SK-N-SH treated with all-trans-retinoic acid at 6 μM for 48 hours (cell line): ENCODE results near the gene CDH4.

Source experiments
- ATAC-seq: fragments of 200-7000 bp; cut with Tn5 transposase; 3 replicates; pipeline ENCODE4 v1.9.1; 2020; ENCODE audit warnings: mild to moderate bottlenecking, moderate library complexity
- ARNTL ChIP-seq: fragments of 450-650 bp; formaldehyde crosslinking; IDR thresholded peaks from 2 replicates; pipeline ENCODE4 v1.5.0; 2020; ENCODE audit warnings: low read depth, mild to moderate bottlenecking, moderate library complexity, borderline replicate concordance
- BACH2 ChIP-seq: fragments of 250-450 bp; sonication (Bioruptor Pico); IDR thresholded peaks from 2 replicates; pipeline ENCODE4 v1.9.0; 2021; ENCODE audit warnings: mild to moderate bottlenecking, borderline replicate concordance
- CSDC2 ChIP-seq: fragments of 250-450 bp; sonication (Bioruptor Pico); IDR thresholded peaks from 2 replicates; pipeline ENCODE4 v1.5.0; 2020; ENCODE audit warnings: mild to moderate bottlenecking, moderate library complexity
- ESRRG ChIP-seq: fragments of 250-450 bp; sonication (Bioruptor Pico); IDR thresholded peaks from 2 replicates; pipeline ENCODE4 v1.6.1; 2021; ENCODE audit warnings: mild to moderate bottlenecking
- GLIS3 ChIP-seq: fragments of 250-450 bp; sonication (Bioruptor Pico); IDR thresholded peaks from 2 replicates; pipeline ENCODE4 v1.5.0; 2020; ENCODE audit warnings: mild to moderate bottlenecking, moderate library complexity
- ISL1 ChIP-seq: fragments of 250-450 bp; sonication (Bioruptor Pico); IDR thresholded peaks from 2 replicates; pipeline ENCODE4 v2.1.2; 2022; ENCODE audit warnings: mild to moderate bottlenecking, moderate library complexity
- OSR1 ChIP-seq: fragments of 250-450 bp; sonication (Bioruptor Pico); IDR thresholded peaks from 2 replicates; pipeline ENCODE4 v1.8.0; 2022; ENCODE audit warnings: moderate library complexity, mild to moderate bottlenecking, inconsistent platforms
- PPARA ChIP-seq: fragments of 250-450 bp; sonication (Bioruptor Pico); IDR thresholded peaks from 2 replicates; pipeline ENCODE4 v1.5.0; 2020; ENCODE audit warnings: mild to moderate bottlenecking, borderline replicate concordance
- RARB ChIP-seq: fragments of 250-450 bp; sonication (Bioruptor Pico); IDR thresholded peaks from 2 replicates; pipeline ENCODE4 v1.8.0; 2021; ENCODE audit warnings: mild to moderate bottlenecking, moderate library complexity
- SNAI2 ChIP-seq: fragments of 250-450 bp; sonication (Bioruptor Pico); IDR thresholded peaks from 2 replicates; pipeline ENCODE4 v1.5.0; 2020; ENCODE audit warnings: mild to moderate bottlenecking, moderate library complexity
- TCF4 ChIP-seq: fragments of 250-450 bp; sonication (Bioruptor Pico); IDR thresholded peaks from 2 replicates; pipeline ENCODE4 v1.8.0; 2021; ENCODE audit warnings: mild to moderate bottlenecking, moderate library complexity, borderline replicate concordance
- TOX ChIP-seq: fragments of 250-450 bp; sonication (Bioruptor Pico); IDR thresholded peaks from 2 replicates; pipeline ENCODE4 v1.8.0; 2021; ENCODE audit warnings: mild to moderate bottlenecking, moderate library complexity, borderline replicate concordance
- ZC3H10 ChIP-seq: fragments of 250-450 bp; sonication (Bioruptor Pico); IDR thresholded peaks from 2 replicates; pipeline ENCODE4 v1.5.1; 2021; ENCODE audit warnings: mild to moderate bottlenecking, moderate library complexity
- ZFP3 ChIP-seq: fragments of 250-450 bp; sonication (Bioruptor Pico); IDR thresholded peaks from 2 replicates; pipeline ENCODE4 v1.5.0; 2020; ENCODE audit warnings: mild to moderate bottlenecking, moderate library complexity
- ZFP30 ChIP-seq: fragments of 450-650 bp; formaldehyde crosslinking; IDR thresholded peaks from 2 replicates; pipeline ENCODE4 v1.5.0; 2022; ENCODE audit warnings: mild to moderate bottlenecking, moderate library complexity
- ZNF565 ChIP-seq: fragments of 450-650 bp; formaldehyde crosslinking; conservative IDR thresholded peaks from 2 replicates; pipeline ENCODE4 v1.5.0; 2020; ENCODE audit warnings: low read depth, mild to moderate bottlenecking, moderate library complexity
- ZNF70 ChIP-seq: fragments of 450-650 bp; formaldehyde crosslinking; IDR thresholded peaks from 2 replicates; pipeline ENCODE4 v1.5.0; 2020; ENCODE audit warnings: mild to moderate bottlenecking, moderate library complexity
- ZNF8 ChIP-seq: fragments of 450-650 bp; formaldehyde crosslinking; IDR thresholded peaks from 2 replicates; pipeline ENCODE4 v1.5.0; 2020; ENCODE audit warnings: mild to moderate bottlenecking, moderate library complexity
- TF ChIP-seq, protein P1 (sequence below): fragments of 250-450 bp; sonication (Bioruptor Pico); IDR thresholded peaks from 2 replicates; pipeline ENCODE4 v1.5.0; 2020; ENCODE audit warnings: mild to moderate bottlenecking, moderate library complexity
- TF ChIP-seq, protein P2 (sequence below): fragments of 250-450 bp; sonication (Bioruptor Pico); IDR thresholded peaks from 2 replicates; pipeline ENCODE4 v1.8.0; 2020; ENCODE audit warnings: mild to moderate bottlenecking, moderate library complexity, borderline replicate concordance
- TF ChIP-seq, protein P3 (sequence below): fragments of 250-450 bp; sonication (Bioruptor Pico); IDR thresholded peaks from 2 replicates; pipeline ENCODE4 v1.8.0; 2021; ENCODE audit warnings: low read depth, mild to moderate bottlenecking, moderate library complexity, borderline replicate concordance
- TF ChIP-seq, protein P4 (sequence below): fragments of 250-450 bp; sonication (Bioruptor Pico); IDR thresholded peaks from 2 replicates; pipeline ENCODE4 v1.5.1; 2021; ENCODE audit warnings: mild to moderate bottlenecking, moderate library complexity

Gene CDH4

DNA sequence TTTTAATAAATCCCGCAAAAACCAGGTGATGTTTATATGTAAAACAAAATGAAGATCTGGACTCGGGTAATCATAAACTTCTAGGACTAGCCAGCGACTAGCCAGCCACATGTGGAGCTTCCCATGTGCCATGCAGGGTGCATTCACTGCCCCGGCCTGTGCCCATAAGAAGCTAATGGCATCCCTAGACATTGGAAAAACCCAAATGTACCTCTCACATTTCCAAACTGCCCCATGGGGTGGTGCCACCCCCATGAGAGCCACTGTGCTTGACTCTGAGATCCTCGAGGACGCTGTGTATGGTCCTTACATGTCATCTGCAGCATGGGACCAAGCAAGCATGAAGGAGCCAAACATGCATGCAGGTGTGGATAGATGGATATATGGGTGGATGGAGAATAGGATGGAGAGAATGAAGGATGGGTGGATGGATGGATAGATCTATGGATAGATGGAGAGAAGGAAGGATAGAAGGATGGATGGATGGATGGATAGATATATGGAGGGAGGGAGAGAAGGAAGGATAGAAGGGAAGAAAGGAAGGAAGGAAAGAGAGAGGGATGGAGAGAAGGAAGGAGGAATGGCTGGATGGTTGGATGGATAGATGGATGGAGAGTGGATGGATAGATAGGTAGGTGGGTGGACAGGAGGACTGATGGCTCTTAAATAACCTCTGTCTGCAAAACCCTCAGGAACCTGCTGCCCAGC is 203.6 kb downstream of the CDH4 start:
- ATAC-seq, result no peak
- TF ChIP-seq RARB (no peak), GLIS3 (CRISPR knock-in tag) (no peak), ZFP30 (CRISPR knock-in tag) (no peak), ZC3H10 (CRISPR knock-in tag) (no peak), ESRRG (CRISPR knock-in tag) (no peak)
- TF ChIP-seq, protein P1, sequence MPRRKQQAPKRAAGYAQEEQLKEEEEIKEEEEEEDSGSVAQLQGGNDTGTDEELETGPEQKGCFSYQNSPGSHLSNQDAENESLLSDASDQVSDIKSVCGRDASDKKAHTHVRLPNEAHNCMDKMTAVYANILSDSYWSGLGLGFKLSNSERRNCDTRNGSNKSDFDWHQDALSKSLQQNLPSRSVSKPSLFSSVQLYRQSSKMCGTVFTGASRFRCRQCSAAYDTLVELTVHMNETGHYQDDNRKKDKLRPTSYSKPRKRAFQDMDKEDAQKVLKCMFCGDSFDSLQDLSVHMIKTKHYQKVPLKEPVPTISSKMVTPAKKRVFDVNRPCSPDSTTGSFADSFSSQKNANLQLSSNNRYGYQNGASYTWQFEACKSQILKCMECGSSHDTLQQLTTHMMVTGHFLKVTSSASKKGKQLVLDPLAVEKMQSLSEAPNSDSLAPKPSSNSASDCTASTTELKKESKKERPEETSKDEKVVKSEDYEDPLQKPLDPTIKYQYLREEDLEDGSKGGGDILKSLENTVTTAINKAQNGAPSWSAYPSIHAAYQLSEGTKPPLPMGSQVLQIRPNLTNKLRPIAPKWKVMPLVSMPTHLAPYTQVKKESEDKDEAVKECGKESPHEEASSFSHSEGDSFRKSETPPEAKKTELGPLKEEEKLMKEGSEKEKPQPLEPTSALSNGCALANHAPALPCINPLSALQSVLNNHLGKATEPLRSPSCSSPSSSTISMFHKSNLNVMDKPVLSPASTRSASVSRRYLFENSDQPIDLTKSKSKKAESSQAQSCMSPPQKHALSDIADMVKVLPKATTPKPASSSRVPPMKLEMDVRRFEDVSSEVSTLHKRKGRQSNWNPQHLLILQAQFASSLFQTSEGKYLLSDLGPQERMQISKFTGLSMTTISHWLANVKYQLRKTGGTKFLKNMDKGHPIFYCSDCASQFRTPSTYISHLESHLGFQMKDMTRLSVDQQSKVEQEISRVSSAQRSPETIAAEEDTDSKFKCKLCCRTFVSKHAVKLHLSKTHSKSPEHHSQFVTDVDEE (CRISPR knock-in tag), result no peak

DNA sequence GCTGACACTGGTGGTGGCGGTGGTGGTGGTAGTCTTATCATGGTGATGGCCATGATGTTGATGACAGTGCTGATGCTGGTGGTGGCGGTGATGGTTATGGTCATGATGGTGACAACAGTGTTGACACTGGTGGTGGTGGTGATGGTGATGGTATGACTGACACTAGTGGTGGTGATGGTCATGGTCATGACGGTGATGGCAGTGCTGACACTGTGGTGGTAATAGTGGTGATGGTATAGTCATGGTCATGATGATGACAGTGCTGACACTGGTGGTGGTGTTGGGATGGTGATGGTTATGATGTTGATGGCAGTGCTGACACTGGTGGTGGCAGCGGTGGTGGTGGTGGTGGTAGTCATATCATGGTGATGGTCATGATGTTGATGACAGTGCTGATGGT is 205.7 kb downstream of the CDH4 start:
- no peak for ATAC-seq
- TF ChIP-seq TOX (CRISPR knock-in tag) (no peak), ZFP3 (CRISPR knock-in tag) (no peak), SNAI2 (CRISPR knock-in tag) (no peak), OSR1 (CRISPR knock-in tag) (no peak), ESRRG (CRISPR knock-in tag) (no peak), BACH2 (CRISPR knock-in tag) (no peak), ZNF565 (CRISPR knock-in tag) (no peak)
- TF ChIP-seq, protein P2, sequence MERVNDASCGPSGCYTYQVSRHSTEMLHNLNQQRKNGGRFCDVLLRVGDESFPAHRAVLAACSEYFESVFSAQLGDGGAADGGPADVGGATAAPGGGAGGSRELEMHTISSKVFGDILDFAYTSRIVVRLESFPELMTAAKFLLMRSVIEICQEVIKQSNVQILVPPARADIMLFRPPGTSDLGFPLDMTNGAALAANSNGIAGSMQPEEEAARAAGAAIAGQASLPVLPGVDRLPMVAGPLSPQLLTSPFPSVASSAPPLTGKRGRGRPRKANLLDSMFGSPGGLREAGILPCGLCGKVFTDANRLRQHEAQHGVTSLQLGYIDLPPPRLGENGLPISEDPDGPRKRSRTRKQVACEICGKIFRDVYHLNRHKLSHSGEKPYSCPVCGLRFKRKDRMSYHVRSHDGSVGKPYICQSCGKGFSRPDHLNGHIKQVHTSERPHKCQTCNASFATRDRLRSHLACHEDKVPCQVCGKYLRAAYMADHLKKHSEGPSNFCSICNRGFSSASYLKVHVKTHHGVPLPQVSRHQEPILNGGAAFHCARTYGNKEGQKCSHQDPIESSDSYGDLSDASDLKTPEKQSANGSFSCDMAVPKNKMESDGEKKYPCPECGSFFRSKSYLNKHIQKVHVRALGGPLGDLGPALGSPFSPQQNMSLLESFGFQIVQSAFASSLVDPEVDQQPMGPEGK (CRISPR knock-in tag), result no peak
- TF ChIP-seq, protein P3, sequence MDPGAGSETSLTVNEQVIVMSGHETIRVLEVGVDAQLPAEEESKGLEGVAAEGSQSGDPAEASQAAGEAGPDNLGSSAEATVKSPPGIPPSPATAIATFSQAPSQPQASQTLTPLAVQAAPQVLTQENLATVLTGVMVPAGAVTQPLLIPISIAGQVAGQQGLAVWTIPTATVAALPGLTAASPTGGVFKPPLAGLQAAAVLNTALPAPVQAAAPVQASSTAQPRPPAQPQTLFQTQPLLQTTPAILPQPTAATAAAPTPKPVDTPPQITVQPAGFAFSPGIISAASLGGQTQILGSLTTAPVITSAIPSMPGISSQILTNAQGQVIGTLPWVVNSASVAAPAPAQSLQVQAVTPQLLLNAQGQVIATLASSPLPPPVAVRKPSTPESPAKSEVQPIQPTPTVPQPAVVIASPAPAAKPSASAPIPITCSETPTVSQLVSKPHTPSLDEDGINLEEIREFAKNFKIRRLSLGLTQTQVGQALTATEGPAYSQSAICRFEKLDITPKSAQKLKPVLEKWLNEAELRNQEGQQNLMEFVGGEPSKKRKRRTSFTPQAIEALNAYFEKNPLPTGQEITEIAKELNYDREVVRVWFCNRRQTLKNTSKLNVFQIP (CRISPR knock-in tag), result no peak

DNA sequence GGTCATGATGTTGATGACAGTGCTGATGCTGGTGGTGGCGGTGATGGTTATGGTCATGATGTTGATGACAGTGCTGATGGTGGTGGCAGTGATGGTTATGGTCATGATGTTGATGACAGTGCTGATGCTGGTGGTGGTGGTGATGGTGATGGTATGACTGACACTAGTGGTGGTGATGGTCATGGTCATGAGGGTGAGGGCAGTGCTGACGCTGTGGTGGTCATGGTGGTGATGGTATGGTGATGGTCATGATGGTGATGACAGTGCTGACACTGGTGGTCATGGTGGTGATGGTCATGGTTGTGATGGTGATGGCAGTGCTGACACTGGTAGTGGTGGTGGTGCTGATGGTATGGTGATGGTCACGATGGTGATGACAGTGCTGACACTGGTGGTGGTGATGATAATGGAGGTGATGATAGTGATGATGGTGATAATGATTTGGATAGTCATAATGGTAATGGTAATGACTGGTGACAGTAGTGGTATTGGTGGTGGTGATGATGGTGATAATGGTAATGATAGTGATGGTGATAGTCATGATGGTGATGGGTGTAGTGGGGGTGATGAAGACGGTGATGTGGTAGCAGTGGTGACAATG is 206.2 kb downstream of the CDH4 start:
- no peak for ATAC-seq

More for the DNA sequence above, 206.2 kb downstream of the CDH4 start:
- no peak for TF ChIP-seq CSDC2
- TF ChIP-seq, protein P4, sequence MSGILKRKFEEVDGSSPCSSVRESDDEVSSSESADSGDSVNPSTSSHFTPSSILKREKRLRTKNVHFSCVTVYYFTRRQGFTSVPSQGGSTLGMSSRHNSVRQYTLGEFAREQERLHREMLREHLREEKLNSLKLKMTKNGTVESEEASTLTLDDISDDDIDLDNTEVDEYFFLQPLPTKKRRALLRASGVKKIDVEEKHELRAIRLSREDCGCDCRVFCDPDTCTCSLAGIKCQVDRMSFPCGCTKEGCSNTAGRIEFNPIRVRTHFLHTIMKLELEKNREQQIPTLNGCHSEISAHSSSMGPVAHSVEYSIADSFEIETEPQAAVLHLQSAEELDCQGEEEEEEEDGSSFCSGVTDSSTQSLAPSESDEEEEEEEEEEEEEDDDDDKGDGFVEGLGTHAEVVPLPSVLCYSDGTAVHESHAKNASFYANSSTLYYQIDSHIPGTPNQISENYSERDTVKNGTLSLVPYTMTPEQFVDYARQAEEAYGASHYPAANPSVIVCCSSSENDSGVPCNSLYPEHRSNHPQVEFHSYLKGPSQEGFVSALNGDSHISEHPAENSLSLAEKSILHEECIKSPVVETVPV (CRISPR knock-in tag), result no peak
- no peak for TF ChIP-seq GLIS3 (CRISPR knock-in tag)
- TF ChIP-seq ARNTL (CRISPR knock-in tag), result no peak
- TF ChIP-seq TCF4, result no peak
- TF ChIP-seq ZNF70 (CRISPR knock-in tag), result no peak
- no peak for TF ChIP-seq ZFP3 (CRISPR knock-in tag)
- no peak for TF ChIP-seq PPARA (CRISPR knock-in tag)
- no peak for TF ChIP-seq ZNF565 (CRISPR knock-in tag)
- no peak for TF ChIP-seq TOX (CRISPR knock-in tag)
- TF ChIP-seq SNAI2 (CRISPR knock-in tag), result no peak
- TF ChIP-seq ZNF8 (CRISPR knock-in tag), result no peak
- no peak for TF ChIP-seq ISL1 (CRISPR knock-in tag)
- TF ChIP-seq, protein P2 (CRISPR knock-in tag), result no peak
- TF ChIP-seq ZFP30 (CRISPR knock-in tag), result no peak
- no peak for TF ChIP-seq RARB
- no peak for TF ChIP-seq ZC3H10 (CRISPR knock-in tag)
- TF ChIP-seq, protein P1 (CRISPR knock-in tag), result no peak
